HG02973 (cell line): ENCODE data around the gene RSPO1.
"Not testable (repeated sequence)": the region's sequence is repeated elsewhere in the genome, so short reads cannot be mapped to it uniquely, and the experiment has no call there.

Experiments used
- ATAC-seq: cut with Tn5 transposase; IDR thresholded peaks from one replicate; pipeline ENCODE4 v1.9.1; 2021; ENCODE audit warnings: moderate library complexity; ENCODE audit not compliant: unreplicated experiment

The RSPO1 gene, protein sequence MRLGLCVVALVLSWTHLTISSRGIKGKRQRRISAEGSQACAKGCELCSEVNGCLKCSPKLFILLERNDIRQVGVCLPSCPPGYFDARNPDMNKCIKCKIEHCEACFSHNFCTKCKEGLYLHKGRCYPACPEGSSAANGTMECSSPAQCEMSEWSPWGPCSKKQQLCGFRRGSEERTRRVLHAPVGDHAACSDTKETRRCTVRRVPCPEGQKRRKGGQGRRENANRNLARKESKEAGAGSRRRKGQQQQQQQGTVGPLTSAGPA

DNA sequence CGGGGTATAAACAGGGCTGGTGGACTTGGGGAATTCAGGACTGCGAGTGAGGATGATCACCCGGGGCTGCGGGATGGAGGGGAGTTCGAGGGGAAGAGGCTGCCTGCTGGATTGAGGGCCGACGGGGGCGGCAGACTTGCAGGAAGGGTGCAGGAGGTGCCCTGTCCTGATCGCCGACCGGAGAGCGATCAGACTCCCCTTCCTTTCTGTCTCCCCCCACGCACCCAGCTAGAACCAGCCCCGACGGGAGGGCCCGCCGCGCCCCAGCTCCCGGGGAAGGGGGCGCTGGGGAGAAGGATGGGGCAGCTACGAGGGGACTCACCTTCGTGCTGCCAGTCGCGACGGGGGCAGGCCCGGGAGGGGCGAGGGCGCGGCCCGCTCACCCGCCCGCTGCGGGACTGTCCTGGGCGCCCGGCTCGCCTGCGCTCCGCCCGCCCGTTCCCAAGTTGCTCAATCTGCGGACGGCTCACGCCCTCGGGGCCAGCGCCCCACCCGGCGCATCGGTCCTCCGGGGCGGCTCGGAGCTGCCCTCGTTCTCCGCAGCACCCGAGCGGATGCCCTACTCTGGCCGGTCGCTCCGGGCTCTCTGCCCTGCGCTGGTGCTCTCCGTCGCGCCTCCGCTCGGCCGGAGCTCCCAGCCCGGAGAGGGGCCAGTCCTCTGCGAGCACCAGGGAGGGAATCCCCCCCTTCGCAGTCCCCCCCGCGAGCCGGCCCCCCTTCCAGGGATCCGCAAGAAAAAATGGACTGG, at the start of gene RSPO1:
TSS of gene RSPO1 (minus strand) at position 649 of the 748 bp plus-strand sequence. CDS start 5,231 bp downstream, outside the sequence.
- no peak for ATAC-seq

DNA sequence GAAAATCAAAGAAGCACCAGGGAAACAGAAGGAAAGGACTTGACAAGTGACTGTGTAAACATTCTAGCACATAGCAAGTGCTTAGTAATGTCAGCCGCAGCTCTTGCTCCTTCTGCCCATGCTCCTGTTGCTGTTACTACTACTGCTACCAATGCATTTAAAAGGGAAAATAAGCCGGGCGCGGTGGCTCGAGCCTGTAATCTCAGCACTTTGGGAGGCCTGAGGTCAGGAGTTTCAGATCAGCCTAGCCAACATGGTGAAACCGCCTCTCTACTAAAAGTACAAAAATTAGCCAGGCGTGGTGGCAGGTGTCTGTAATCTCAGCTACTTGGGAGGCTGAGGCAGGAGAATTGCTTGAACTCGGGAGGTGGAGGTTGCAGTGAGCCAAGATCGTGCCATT, 49.5 kb upstream of the RSPO1 start:
- ATAC-seq = not testable (repeated sequence)

DNA sequence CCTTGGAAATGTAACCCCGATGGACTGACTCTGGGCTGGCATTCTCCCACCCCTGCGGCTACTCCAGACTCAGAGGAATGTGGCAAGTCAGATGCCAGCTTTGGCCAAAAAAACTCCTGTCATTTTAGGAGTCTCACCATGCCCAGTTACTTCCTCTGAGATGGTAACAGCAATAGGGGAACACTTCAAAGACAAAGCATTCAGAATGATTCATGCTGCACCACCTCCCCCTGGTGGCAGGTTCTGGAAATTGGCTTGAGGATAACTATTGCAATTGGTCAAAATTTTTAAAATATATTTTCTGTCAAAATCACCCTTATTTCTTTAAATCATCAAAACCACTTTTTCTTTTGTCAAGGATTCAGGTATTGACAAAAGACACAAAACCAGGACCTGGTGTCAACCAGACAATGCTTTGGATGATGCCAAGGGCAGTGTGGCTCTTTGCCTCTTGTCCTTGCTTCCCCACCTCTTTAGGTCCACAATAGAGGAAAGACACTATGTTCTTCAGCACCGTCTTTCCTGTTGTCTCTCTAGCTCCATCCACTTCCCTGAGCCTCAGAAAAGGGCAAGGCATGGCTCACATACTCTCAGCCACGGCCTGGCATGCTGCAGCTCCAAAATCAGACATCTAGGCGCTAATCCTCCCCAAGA, 47.8 kb upstream of the RSPO1 start:
- no peak for ATAC-seq

DNA sequence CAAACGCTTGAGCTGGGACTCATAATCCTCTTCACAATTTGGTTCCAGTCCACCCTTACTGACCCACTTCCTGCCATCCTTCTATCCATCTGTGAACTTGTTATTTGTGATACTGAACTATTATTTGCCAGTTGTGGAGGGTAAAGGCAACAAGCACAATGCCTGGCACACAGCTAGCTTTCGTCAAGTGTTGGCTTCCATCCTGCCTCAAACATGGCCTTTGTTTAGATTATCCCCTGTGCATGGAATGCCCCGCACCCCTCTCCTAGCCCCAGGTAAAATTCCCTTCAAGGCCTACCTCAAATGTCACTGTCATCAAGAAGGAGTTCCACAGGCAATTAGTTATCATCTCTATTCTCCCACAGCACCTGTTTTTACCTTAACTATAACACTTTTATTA, 46.2 kb upstream of the RSPO1 start:
- ATAC-seq = no peak

DNA sequence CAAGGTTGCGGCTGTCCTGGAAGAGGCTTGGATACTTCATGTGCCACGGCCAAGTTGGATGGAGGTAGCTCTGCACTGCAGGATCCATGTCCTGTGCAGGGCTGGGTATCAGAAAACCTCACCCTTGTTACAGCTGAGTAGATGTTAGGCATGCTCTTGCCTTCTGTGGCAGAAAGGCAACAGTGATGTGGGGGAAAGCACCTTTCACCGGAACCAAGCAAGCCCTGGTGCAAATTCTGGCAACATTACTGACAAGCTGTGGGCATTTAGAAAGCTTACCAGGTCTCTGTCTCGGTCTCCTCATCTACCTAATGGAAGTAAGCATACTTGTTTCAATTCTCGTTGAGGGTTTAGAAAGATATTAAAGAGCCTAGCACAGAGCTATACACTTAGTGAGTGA, 43.1 kb upstream of the RSPO1 start:
- no peak for ATAC-seq

DNA sequence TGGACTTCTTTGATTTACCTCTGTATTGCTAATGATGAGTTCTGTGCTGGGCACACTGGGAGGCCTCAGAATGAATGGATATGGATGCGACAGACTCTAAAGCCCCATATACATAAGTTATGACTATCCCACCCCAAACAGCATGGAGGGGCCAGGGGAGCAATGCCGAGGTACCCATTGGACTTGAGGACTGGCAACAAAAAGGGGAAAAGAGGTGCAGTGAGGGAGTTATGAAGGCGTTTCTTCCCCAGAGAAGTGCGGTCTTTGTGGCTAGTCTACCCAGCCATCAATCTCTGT, 42.4 kb upstream of the RSPO1 start:
- no peak for ATAC-seq

DNA sequence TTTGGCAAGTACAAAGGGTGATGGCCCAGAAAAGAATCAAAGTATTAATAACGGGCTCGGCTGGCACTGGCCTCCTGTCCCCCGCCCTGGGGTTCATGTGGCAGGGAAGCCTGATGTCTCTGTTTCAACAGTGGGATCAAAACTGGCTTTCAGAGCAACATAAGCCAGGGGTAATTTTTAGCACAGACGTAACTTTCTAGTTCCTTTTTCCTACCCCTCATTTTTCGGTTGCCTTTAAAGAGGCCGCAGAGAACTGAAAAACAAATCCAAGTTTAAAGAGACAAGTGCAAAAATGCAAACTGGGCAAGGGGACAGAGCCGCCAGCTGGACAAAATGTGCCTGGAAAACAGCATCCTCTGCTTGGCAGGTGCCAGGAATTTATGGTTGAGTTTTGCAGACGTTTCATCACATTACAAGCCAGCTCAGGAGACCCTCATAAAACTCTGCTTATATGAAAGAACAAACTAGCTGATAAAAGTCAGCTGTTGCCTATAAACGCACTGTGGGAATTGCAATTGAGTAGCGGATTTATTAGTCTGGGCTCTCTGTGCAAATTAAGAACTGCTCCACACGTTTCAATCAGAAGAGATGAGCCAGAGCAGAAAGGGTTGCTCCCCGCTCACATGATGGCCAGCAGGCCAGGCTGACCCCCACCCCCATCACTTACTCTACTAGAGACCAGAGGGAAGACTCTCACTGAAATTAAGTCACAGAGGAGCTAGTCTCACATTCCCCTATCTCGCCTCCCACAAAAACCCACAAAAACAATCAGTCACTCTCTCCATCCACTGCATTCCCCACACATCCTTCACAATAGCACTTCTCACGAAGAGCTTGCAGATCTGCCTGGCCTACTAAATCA, 41.8 kb upstream of the RSPO1 start:
- no peak for ATAC-seq

DNA sequence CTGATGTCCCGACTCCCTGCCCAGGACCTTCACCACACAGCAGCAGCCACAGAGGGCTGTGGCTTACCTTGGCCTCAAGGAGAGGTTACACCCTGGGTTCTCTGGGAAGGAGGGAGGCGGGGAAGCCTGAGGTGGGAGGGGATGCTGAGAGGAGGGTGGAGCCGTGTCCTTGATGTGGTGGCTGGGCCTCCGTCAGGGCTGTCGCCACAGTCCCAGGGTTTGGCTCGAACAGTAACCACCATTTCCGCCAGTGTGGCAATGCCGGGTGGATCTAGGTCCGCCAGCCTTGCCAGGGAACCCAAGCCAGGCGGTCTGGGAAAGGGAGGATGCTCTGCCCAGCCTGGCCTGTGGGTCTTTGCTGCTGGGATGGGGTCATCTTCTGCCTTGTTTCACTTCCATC, 39.2 kb upstream of the RSPO1 start:
- ATAC-seq = no peak

DNA sequence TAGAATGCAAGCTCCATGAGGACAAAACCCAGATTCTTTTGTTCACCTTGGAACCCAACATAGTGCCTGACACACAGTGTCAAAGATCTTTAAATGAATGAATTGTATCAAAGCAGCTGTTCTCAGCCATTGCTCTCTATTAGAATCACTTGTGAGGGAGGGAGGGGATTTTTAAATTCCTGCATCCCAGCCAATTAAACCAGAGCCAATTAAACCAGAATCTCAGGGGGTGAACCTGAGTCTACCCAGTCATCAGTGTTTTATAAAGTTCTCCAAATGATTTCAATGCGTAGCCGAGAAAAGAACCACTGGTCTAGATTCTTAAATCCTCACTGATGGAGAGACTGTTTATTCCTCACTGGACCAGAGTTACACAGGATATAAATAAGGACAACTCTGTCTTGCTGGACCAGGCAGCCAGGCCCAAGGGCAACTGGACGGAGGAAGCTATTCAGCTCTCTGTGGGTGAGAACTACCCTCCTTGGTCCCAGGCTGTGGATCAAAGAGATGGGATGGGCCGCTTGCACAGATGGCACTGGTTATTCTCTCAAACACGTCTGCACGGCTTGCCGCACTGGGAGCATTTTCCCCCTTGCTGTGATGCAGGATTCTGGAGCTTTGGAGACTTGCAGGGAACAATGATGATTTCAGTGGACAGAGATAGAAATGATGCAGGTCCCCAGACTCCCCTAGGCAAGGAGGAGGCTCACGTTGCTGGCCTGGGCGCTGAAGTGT, 37.6 kb upstream of the RSPO1 start:
- no peak for ATAC-seq

DNA sequence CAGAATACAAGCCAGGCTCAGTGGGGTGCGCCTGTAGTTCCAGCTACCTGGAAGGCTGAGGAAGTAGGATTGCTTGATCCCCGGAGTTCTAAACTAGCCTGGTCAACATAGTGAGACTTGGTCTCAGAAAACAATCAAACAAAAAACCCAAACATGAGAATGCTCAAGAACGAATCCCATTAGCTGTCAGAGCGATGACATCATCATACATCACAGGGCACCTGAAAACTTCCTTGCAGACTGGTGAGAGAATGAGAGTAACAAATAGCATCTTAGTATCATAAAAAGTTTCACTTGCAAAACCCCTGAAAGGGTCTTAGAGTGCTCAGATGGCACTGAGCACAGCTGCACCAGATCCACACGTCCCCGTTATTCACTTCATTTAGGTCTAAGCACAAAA, 36.6 kb upstream of the RSPO1 start:
- no peak for ATAC-seq

DNA sequence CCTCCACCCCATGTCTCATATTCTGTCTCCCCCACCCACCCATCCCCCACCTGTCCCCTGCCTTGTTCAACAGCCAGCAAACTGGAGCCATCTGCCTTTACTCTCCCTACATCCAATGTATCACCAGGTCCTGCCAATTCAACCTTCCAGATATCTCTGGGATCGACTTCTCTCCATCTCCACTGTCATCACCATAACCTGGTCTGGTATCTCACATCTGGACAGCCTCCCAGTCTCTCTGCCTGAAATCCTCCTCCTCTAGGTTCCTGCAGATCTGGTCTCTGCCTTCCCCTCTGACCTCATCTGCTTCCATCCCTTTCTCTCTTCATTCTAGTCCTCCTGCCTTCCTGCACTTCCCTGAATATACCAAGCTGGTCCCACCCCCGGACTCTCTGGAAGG, 35.4 kb upstream of the RSPO1 start:
- no peak for ATAC-seq

DNA sequence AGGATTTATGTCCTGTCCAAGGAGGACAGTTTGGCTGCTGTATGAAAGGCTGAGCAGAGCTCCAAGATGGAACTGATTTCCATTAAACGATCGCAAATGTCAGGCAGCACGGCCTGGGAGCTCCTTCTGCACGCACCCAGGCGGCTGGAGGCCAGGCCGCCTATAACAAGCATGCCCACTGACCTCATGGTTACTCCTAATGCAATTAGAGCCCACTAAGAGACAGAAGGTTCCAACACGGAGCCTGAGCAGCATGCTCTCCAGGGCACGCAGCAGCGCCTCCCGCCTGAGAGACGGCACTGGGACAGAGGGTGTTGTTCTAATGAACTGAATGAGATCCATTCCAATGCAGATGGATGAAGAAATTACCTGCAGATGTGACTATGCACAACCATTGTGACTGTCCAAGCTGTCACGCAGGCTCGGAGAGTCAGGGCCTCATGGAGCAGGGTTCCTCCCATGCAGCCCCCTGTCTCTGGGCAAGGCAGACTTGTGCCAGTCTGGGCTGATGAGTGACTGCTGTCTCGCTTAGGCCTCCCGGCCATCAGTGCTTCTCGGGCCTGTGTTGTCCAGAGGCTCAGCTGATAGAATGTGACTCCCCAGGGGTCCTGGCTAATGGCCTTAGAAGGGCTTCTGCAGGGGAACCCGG, 32.5 kb upstream of the RSPO1 start:
- no peak for ATAC-seq

DNA sequence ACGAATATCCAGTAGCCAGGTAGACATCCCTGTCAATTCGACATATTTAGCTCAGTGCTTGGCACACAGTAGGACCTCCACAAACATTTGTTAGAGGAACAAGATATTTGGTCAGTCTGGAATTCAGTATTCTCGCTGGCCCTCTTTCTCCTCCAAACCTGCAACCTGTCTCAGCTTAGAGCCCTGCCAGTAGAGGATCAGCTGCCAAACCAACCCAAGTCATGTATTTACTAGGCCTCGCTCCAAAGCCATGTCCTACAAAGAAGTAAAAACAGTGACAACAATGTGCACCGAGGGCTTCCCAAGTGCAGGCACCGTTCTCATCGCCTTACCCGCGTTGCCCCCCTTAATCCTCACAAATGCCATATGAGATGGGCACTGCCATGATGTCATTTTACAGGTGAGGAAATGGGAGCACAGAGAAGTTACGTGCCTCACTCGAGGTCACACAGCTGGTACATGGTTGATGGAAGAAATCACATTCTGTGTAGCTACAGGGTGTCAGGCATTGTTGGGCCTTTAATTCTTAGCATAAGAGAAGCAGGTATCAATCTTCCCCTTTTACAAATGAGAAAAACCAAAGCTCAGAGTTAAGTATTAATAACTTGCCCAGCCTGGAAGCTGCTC, 31.7 kb upstream of the RSPO1 start:
- ATAC-seq = no peak

DNA sequence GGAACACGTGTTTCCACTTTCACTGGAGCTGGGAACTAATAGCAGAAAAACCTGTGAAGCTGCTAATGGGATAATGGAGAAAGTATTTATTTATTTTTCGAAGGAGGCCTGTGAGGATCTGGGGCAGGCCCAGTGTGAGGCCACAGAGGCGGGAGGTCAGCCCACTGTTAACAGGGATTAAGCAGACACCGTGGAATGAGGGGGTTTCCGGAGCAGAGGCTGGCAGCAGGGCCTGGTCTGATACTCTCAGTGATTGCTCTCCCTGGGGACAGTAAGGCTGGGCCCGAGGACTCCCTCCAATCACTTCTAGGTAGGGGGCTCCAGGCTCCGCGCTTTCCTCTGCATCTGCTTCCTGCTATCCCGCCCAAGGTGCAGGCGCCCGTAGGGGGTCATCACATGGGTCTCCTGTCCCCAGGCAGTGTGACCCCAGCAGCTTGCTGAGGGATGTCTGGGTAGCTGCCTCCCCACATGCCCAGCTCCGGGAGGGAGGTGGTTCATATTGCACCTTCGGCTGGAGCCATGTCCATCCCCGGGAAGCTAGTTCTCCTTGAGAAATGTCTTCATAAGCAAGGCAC, 28.8 kb upstream of the RSPO1 start:
- no peak for ATAC-seq

DNA sequence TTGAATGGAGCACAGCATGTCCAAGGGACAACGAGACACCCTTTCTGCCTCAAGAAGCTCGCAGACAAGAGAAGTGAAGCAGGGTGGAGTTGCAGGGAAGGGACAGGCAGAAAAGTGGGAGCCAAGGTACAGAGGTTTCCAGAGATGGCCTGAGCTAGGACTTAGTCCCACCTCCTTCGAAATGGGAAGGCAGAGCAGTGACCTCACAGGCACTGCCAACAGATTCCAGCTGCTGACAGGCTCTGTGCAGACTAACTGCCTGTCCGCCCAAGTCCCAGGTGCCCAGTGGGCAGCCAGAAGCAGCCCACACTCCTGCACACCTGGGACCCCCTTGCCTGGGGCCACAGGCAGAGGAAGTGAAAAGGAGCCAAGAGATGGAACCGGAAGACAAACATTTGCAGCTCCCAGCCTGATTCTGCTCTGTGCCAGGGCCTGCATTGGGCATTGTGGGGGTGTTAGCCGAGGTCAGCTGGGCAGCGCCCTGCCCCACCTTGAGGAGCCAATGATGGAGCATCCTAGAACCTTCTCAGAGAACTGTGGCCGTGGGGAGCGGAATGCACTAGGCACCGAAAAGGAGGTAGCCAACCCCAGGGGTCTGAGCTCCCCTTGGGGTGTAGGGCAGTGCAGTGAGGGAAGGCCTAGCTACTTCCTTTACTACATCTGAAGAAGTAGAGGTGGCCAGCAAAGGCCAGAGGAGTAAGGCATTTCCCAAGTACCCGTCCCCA, 27.5 kb upstream of the RSPO1 start:
- ATAC-seq = no peak

DNA sequence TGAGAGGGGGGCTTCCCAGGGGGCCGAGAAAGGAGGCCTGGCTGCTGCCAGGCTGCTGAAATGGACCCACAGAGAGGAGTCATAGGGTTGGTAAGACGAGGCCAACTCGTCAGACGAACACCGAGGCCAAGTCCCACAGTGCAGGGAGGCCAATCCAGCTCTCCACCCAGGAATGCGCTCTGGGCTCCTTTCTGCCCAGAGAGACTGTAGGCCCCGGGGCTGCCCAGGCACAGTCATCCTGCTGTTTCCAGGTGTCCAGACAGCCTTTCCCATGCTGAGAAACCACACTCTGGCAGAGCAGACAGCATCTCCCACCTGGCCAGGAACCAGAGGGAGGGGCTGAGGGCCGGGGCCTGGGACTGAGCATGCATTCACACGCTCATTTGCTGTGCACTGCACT, 26.7 kb upstream of the RSPO1 start:
- no peak for ATAC-seq

DNA sequence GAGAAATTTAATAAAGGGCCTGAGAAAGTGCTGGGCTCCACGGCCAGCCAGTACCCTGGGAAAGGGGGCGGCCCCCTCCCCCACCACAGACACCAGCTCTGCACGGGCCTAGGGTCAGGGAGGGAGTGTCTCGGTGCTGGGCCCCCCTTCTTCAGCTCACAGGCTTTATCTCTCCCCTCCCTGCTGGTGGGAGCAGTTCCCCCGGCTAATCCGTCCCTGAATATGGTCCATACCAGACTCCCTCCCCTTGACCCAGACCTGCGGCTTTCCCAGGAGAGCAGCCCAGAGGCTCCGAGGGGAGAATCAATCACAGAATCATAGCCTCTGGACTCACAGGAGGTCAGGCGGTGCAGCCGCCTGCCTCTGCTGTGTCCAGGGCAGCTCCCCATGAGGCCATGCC, 26.0 kb upstream of the RSPO1 start:
- no peak for ATAC-seq

DNA sequence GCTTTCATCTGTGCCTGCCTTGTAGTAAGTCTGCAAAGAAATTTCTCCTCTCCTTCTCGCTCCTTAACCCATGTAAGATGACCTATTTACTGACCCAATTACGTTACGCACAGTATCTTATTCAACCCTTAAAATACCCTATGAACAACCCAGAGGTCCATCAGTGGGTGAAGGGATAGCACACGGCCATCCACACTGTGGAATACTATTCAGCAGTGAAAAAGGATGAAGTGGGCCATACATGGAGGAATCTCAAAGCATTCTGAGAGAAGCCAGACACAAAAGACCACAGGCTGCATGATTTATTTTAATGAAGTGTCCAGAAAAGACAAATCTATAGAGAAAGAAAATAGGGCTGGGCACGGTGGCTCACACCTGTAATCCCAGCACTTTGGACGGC, 23.8 kb upstream of the RSPO1 start:
- no peak for ATAC-seq
